Stimulated activated CD4-positive, alpha-beta T cell treated with anti-CD3 and anti-CD28 coated beads, Interleukin-15, amount 100 ng/mL, for 1 hour (primary cell): ENCODE measurements around the gene RPL29.
"Not testable (repeated sequence)": the region's sequence is repeated elsewhere in the genome, so short reads cannot be mapped to it uniquely, and the experiment has no call there.

Experiments
- DNase-seq, 2 donors: peaks; one replicate each; pipeline ENCODE4 v3.0.0-alpha.2; 2020; ENCODE audit warnings: low read depth in 1 of 2, low spot score in 1 of 2

The RPL29 gene

DNA sequence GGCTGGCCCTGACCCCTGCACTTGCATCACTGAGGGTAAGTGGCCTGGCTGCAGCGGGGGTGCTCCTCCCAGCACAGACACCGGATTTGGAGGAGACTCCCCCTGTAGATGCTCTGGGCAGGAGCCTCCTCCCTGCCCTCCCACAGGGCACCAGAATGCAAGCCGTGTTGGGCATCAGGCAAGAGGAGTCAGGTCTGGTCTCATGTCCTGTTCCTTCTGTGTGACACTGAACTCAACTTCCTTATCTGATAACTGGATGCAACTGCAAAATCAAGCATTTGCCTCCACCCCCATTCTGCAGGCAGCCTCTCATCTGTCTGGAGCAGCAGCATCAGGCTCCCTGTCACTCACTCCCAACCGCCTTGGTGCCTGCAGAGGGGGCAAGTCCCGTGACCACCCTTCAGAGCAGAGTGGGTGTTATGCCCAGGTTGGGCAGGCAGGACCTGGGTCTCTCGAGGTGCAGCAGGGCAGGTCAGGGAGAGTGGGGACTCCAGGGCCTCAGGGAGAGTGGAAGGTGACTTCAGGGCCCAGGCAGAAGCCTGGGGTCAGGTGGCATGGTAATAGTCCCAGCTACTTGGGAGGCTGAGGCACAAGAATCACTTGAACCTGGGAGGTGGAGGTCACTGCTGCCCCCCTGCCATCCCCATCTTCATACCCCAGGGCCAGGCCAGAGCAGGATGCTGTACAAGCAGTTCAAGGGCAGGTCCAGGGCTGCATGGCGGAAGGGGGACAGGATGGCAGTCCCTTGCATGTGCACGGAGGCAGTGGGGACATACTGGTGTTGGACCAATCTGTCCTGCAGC is 10.5 kb upstream of the RPL29 start:
- DNase-seq: no peak

DNA sequence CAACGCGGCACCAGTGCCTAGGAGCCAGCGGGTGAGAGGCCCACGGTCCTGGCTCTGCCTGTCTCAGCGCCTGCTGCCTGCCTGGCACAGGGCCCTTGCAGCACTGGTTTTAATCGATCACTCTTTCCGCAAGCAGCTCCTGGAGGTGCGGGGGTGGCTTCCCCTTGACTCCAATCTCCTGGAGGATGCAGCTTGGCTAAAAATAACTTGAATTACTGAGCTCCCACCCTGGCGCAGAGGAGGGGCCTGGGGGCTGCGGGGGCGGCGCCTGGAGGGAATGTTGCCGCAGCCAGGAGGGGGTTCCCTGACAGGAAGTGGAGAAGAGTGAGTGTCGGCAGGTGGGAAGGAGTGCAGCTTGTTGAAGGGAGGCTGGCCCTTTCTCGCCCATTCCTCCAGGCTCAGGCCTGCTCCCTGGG is 9.9 kb upstream of the RPL29 start:
- DNase-seq: no peak

DNA sequence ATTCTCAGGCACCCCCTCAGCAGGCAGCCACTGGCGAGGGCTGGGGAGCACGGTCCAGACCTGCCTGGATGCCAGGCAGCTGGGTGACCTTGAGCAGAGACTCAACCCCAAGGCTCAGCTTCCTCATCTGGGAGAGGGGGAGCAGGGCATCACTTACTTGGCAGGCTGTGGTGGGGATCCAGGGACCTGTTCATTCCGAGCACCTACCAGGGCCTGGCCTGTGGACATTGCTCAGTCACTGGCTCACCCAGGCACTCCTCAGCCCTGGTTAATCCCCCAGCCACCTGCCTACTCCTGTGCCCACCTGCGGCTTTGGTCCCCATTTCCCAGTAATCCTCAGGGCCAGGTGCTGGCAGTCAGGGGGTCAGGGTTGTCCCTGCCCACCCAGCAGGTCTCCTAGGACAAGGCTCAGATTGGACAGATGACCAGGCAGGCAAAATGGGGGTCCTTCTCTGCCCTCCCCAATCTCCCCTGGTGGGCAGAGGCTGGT is 9.3 kb upstream of the RPL29 start:
- no peak for DNase-seq

DNA sequence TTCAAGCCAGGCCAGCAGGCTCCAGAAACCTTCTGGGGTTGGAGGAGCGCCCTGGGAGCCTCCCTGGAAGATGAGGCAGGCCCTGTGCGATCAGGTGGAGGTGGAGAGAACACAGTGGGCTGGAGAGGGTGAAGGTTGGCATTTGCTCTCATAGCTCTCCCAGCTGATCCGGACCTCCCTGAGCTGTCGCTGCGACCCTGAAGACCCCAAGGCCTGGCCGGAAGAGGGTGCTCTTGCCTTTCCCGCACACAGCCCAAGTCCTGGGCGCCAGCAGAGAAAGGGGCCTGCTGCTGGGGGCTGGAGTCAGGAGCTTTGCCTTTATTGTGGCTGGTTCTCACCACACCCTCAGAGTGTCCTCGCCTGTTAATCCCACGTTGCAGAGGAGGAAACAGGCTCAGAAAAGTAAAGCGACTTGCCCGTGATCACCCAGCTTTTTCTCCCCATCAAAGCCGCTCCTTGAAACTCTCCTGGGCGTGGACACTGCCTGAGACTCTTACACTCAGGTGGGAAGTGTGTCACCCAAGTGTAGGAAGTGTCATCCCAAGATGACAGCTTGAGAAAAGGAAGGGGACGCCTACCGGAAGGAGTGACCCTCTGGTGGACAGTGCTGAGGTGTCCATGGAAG is 8.6 kb upstream of the RPL29 start:
- DNase-seq: no peak

DNA sequence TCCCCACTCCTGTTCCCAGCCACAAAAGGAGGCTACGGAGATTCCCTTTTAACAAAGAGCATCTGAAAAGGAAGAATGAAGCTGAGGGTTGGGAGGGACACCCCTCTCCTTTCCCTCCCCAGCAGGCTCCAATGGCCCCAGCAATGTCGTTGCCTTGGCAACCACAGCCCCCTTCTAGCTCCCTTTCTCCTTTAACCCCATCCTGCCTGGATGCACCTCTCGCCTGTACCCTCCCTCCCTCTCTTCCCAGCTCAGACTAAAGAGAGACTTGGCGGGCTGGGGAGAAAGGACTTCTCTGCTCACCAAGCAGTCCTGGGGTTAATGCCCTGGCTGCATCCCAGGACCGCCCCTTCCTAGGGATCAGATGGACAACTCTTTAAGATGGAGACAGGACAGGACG is 7.1 kb upstream of the RPL29 start:
- no peak for DNase-seq

DNA sequence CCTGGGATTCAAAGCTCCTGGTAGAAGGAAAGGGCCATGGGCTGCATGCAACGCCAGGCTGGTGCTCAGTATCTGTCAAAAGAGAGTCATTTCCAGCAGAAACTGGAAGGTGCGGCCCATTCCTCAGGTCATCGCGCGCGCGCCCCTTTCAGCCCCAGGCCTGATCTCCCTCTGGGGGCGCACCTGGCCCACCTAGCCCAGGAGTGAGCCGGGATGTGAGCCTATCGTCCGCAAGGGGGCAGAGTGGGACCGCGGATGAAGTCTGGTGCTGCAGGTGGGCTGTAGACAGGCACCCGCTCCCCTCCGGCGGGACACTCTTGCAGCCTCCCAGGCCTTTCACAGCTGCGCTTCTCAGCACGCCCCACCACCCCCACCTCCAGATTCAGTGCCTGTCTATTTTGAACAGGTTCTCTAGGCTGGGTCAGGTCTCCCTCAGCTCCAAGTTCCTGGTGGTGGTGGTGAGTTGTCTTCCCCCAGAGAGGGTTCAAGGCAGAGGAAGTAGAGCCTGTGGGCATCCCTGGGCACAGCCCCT is 5.8 kb upstream of the RPL29 start:
- DNase-seq: peak; percentile 71 to 73

DNA sequence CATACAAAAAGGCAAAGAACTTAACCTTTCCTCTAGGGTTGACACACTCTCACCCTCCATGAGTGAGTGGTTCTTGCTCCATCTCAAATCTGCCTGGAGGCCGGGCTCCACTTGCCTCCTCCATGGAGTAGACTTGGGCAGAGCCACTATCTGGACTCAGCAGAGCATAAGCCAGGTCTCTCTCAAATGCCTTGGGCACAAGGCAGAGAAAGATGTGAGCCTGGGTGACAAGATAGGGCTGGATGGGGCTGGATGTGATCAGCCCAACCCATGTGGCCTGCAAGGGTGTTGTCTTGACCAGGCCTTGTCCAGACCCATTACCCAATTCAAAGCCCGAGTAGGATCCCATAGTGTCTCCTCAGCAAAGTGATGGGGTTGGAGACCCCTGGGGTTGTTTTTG is 4.2 kb upstream of the RPL29 start:
- no peak for DNase-seq

DNA sequence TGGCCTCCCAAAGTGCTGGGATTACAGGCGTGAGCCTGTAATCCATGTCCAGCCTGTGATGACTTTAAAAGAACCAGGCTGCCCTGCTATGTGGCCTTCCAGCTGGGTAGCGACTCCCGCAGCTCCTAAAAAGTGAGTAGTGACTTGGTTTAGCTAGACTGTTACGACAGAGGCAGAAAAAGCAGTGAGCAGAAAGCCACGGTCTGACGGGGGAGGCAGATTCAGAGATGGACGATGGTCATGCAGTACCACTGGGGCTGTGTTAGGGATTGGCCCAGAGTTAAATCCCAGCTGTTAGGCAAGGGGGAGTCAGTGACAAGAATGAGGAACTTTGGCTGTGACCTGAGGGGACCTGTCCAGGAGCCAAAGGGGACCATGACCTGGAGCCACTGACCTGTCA is 3.1 kb upstream of the RPL29 start:
- DNase-seq: no peak

DNA sequence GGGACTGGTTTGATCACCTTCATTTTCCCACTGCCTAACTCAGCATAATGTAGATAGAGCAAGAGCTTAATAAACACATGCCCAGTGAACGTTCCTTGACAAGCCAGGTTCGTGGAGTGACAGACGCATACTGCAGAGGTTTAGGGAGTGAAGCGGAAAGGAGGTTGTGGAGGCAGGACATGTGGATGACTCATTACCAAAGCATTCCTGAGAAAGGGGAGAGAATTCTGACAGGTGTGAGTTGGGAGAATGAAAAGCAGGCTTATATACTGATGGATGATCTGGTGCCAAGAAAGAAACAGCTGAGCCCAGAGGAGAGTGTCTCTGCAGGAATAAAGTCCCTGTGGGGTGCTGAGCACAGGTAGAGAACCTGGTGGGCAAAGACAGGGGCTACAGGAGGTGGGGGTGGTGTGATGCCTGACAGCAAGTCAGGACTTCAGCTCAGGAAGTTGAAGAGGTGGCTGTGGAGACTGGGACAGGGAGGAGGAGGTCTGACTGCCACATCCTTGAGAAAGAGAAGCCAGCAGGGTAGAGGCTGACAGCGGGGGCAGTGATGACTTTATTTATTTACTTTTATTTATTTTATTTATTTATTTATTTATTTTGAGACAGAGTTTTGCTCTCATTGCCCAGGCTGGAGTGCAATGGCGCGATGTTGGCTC is 2.4 kb upstream of the RPL29 start:
- DNase-seq: no peak

DNA sequence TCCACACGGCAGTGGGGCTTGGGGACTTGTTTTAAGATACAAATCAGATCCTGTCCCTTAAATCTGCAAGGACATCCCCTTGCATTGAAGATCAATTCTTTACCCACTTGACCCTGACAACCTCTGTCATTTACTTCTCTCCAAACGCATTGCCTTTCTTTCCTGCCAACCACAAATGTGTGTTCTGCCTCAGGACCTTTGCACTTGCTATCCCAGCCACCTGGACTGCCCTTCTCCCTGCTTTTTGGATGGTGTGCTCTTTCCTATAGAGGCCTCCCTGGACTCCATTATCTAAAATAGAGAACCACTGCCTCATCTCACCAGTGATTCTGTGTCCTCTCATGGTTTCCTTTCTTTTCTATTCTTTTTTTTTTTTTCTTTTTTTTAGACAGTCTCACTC is 1.5 kb upstream of the RPL29 start:
- no peak for DNase-seq

DNA sequence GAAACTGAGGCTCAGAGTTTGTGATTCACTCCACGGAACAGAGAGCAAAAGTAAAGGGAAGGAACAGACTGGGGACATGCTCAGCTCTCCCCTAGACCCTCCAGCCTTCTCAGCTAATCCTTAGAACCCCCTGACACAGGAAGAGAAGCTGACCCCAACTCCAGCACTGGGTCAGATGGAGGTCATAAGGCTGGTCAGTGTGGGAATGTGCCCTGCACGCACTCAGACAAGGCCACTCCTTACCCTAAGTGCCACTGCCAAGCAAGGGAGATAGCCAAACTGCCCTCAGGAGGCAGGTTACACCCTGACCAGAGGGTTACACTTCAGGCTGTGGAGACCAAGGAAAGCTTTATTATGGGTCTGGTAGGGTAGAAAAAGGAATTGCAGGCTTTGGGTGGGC is 1.2 kb downstream of the RPL29 start:
- no peak for DNase-seq

DNA sequence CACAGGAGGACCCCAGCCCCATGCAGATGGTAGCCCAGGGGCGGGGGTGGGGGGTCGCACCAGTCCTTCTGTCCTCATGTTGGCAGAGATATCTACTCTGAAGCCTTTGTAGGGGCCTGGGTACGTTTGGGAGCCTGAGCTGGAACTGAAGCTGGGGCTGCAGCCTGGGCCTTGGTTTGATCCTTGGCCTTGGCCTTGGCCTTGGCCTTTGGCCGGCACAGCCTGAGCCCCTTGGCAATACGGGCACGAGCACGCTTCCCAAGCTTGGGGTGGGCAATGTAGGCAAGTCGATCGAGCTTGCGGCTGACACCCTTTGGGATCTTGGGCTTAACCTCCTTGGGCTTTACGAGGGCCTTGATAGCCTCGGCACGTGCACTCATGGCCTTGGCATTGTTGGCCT is 2.0 kb downstream of the RPL29 start:
- DNase-seq: not testable (repeated sequence)

DNA sequence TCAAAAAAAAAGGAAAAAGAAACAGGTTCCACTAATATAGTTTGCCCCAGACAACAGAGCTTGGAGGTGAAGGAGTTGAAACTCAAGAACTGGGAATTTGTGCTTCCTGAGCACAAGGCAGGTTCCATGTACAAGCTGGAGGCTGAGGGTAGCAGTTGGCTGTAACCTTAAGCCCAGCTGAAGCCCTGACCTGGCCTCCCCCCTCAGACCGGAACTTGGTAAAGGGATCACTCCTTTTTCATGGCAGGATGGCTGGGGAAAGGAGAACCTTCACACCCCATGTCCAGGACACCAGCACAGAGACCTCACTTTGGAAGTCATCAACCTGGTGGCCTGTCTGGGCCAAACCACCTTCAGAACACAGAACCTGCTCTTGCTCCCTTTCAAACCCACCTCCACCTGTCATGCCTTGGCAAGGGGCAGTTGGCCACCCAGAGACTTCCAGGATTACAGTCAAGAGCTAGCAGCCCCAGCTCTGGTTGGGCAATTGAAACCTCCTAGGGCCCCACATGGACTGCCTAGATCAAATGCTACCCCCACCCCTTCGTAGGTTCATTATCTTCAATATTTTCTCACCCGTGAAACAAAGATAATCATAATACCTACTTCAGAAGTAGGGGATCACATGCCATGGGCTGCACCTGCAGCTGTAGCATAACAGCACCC is 3.5 kb downstream of the RPL29 start:
- DNase-seq: no peak

DNA sequence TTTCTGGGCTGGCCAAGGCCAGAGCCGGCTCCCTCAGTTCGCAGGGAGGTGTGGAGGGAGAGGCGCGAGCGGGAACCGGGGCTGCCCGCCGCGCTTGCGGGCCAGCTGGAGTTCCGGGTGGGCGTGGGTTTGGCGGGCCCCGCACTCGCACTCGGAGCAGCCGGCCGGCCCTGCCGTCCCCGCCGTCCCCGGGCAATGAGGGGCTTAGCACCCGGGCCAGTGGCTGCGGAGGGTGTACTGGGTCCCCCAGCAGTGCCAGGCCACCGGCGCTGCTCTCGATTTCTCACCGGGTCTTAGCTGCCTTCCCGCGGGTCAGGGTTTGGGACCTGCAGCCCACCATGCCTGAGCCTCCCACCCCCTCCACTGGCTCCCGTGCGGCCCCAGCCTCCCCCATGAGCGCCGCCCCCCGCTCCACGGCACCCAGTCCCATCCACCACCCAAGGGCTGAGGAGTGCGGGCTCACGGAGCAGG is 5.2 kb downstream of the RPL29 start:
- not testable (repeated sequence) for DNase-seq

DNA sequence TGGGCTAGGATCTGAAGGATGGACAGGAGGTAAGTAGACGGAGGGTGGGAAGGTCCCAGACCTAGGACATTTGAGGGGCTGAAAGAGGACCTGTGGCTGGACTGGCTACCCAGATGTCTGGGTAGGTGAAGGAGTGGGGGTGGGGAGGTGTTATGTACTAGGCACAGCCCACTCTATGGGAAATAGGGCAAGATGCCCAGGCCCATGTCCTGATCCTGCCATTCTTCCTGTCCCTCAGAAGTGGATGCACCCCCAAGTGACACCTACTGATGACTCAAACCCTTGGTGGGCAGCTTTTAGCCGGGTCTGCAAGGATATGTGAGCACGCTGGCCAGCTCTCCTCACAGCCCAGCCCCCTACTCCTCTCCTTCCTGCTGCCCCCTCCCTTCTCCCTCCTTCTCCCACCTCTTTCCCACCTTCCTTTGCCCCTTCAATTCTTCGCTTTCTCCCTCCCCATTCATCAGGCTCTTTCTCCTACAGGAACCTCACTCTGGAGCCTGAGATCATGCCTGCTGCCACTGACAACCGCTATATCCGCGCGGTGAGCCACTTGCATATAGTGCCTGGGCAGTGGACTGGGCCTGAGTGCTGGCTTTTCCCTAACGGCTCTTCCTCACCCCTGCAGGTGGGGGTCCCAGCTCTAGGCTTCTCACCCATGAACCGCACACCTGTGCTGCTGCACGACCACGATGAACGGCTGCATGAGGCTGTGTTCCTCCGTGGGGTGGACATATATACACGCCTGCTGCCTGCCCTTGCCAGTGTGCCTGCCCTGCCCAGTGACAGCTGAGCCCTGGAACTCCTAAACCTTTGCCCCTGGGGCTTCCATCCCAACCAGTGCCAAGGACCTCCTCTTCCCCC is 7.2 kb downstream of the RPL29 start:
- DNase-seq: no peak

DNA sequence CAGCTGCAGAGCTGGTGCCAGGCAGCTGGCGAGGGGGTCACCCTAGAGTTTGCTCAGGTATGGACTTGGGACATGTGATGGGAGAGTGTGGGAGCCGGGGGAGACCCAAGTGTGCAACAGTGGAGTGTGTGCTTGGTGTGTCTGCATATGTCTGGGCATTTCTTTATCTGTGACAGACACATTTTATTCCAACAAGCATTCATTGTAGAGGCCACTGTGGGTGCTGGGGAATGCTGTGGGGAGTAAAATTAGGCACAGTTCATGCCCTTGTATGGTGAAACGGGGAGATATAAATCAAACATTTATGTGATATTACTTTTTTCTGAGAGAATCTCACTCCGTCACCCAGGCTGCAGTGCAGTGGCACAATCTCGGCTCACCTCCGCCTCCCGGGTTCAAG is 8.1 kb downstream of the RPL29 start:
- no peak for DNase-seq

DNA sequence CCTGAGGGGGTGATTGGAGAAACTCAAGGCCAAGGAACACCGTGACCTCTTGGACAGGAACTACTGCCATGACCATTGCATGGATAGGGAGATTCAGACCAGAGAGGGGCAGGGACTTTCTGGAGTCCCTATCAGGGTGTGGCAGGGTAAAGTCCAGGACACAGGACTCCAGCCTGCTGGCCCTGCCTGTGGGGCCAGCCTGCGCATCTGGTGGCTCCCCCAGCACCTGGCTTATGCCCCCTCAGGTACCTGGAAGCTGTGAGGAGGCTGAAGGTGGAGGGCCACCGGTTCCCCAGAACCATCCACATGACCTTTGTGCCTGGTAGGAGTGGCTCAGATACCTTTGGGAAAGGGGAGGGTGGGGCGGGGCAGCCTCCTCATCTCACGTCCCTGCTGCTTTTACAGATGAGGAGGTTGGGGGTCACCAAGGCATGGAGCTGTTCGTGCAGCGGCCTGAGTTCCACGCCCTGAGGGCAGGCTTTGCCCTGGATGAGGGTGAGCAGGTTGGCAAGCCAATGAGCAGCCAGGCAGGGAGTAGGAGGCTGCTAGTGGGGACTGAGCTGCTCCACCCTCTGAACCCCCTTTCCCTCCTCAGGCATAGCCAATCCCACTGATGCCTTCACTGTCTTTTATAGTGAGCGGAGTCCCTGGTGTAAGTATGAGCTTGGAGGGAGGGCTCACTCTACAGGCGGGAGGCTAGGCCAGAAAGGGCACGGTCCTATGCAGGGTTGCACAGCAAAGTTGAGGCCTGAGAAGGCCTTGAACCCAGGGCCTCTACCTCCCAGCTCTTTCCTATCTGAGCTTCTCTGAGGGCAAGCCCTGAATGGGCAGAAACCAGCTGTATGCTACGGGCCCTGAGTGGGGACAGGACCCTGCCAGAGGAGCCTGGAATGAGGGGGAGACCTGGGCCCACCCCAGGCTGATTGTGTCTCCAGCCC is 9.4 kb downstream of the RPL29 start:
- DNase-seq: no peak

DNA sequence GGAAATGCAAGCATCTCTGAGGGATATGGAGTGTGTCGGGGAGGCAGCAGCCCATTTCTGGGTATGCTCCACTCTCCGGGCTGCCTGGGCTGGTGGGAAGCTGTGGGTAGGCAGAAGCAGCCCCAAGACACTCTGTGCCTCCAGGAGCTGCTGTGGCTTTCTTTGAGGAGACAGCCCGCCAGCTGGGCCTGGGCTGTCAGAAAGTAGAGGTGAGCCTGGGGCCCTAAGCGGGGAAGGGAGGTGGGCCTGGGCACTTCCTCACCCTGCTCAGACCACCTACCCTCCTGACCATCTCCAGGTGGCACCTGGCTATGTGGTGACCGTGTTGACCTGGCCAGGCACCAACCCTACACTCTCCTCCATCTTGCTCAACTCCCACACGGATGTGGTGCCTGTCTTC is 10.6 kb downstream of the RPL29 start:
- no peak for DNase-seq

DNA sequence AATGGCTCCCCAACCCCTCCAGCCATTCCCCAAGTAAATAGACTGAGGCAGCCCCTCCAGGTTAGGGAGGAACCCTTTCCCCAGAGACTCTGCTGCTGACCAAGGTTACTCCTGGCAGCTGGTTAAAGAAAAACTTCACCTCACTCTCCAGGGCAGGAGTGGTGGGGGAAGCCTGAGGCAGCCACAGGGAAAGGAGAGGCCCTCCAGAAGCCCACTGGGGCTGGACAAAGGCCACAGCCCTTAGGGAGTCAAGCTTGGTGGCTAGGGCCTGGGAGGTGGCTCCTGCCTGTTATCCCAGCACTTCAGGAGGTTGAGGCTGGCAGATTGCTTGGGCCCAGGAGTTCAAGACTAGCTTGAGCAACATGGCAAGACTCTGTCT is 11.4 kb downstream of the RPL29 start:
- DNase-seq: no peak
